ENCODE measurements around the gene WDFY2.

DNA sequence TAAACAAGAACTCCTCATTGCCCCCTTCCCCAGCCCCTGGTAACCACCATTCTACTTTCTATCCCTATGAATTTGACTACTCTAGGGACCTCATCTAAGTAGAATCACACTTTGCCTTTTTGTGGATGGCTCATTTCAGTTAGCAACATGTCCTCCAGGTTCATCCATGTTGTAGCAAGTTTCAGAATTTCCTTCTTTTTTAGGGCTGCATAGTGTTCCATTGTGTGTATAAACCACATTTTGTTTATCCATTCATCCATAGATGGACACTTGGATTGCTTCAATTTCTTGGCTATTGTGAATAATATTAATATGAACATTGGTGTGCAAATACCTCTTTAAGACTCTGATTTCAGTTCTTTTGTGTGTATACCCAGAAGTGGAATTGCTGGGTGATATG is 224.5 kb downstream of the WDFY2 start:
- TF ChIP-seq, protein P1, sequence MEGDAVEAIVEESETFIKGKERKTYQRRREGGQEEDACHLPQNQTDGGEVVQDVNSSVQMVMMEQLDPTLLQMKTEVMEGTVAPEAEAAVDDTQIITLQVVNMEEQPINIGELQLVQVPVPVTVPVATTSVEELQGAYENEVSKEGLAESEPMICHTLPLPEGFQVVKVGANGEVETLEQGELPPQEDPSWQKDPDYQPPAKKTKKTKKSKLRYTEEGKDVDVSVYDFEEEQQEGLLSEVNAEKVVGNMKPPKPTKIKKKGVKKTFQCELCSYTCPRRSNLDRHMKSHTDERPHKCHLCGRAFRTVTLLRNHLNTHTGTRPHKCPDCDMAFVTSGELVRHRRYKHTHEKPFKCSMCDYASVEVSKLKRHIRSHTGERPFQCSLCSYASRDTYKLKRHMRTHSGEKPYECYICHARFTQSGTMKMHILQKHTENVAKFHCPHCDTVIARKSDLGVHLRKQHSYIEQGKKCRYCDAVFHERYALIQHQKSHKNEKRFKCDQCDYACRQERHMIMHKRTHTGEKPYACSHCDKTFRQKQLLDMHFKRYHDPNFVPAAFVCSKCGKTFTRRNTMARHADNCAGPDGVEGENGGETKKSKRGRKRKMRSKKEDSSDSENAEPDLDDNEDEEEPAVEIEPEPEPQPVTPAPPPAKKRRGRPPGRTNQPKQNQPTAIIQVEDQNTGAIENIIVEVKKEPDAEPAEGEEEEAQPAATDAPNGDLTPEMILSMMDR (conservative IDR thresholded peaks at IDR 0.05; ENCODE audit: low read depth, low read length): no peak
- no peak for TF ChIP-seq EZH2 (IDR thresholded peaks at IDR 0.05; ENCODE audit: borderline replicate concordance, low read depth, low read length, poor library complexity, severe bottlenecking)
